ENCODE results near the gene GALNT5.
"Not testable (repeated sequence)": the region's sequence is repeated elsewhere in the genome, so short reads cannot be mapped to it uniquely, and the experiment has no call there.

The GALNT5 gene

GRCh38 chr2:157259386-157259785 lies 1.9 kb downstream of the GALNT5 start:
- H3K9me3 Mint-ChIP-seq, result no peaks in the 10 kb centered on the region
- no peak for ATAC-seq (replicated peaks)
- no peak overlapping the region for H3K27ac Mint-ChIP-seq
- no peaks in the 10 kb centered on the region for H3K27me3 Mint-ChIP-seq
- no peak for DNase-seq
- no peak overlapping the region for H3K4me3 Mint-ChIP-seq
- H3K4me1 Mint-ChIP-seq (ENCODE audit: low read depth in 2 of 2), result peaks cover 0 to 8% of the 10 kb centered on the region in 2 donors
- no peaks in the 10 kb centered on the region for H3K36me3 Mint-ChIP-seq (ENCODE audit: insufficient read depth)

DNA sequence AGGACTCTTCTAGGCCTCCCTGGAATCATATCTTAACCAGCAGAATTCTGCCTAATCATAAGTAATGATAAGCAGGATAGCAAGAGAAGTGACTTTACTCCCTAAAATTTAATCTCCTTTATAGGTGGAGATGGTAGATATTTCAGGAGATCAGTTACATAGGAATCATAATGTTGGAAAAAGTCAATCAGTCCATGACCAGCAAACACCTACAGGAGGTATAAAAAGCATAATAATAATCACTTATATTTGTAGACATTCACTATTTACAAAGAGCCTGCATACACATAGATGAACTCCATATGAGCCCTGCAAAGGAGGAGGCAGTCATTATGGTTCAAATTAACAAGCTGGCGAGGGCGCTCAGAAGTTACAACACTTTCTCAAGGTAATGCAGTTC lies 2.5 kb downstream of the GALNT5 start:
- H3K27me3 Mint-ChIP-seq, result no peaks in the 10 kb centered on the region
- no peak overlapping the region for H3K4me3 Mint-ChIP-seq
- no peaks in the 10 kb centered on the region for H3K9me3 Mint-ChIP-seq
- ATAC-seq (replicated peaks) (no peak), DNase-seq (no peak)
- no peak overlapping the region for H3K27ac Mint-ChIP-seq
- peaks cover 0 to 8% of the 10 kb centered on the region in 2 donors for H3K4me1 Mint-ChIP-seq (ENCODE audit: low read depth in 2 of 2)
- no peaks in the 10 kb centered on the region for H3K36me3 Mint-ChIP-seq (ENCODE audit: insufficient read depth)

DNA sequence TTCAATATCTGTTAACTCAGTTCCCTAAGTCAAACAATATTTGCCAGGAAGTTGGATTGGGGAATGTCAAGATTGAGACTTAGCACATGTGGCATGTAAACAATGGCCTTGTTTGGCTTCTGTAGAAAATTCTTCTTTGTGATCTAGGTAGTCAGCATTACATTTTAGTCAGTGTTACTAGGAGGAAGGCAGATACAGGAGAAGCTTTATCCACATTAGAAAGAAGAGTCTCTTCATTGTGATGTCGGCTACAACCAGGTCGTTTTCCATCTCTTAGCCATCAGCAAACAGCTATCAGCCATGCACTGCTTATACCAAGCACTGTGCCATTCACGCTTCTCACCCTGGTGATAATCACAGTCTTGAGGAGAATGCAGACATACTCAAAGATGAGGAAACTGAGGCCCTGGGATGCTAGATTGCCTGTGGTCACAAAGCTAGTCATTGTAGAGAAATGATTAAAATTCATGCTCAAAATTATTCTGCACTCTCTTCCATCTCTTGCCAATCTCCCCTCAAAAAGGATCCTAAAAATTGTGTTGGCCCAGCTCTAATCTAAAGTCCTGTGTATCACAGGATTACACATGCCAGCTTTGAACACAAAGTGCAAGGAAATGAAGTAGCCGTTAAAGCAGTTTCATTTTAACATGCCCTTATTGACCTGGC lies 3.2 kb downstream of the GALNT5 start:
- H3K27ac Mint-ChIP-seq, result no peak overlapping the region
- no peaks in the 10 kb centered on the region for H3K27me3 Mint-ChIP-seq
- H3K36me3 Mint-ChIP-seq (ENCODE audit: insufficient read depth), result no peaks in the 10 kb centered on the region
- H3K4me3 Mint-ChIP-seq, result no peak overlapping the region
- DNase-seq (no peak), ATAC-seq (replicated peaks) (no peak)
- H3K9me3 Mint-ChIP-seq, result no peaks in the 10 kb centered on the region
- H3K4me1 Mint-ChIP-seq (ENCODE audit: low read depth in 2 of 2), result peaks cover 0 to 8% of the 10 kb centered on the region in 2 donors

DNA sequence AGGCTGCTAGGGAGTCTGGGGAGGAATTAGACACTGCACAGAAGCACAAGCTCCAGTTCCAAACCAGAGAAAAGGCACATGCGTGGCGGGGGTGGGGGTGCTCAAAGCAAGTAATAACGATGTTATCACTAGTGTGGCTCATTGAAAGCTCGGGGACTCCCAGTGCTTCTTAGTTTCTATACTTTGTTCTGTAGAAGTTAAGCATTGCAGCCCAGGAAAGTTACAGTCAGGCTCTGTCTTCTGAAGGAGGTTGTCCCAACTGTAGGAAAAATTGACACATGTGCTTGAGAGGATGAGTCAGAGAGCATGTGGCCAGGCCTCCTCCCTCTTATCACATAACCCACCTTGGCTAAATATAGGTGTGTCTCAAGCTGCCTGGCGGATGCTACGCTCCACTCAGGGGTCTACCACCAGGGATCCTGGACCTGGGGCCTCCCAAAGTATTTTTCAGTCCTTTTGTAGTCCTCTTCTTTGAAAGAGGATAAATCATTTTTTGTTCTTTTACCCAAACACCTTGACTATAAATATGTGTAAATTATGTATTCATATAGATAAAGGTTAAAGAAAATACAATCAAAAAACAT lies 3.8 kb downstream of the GALNT5 start:
- no peaks in the 10 kb centered on the region for H3K27me3 Mint-ChIP-seq
- DNase-seq (no peak), ATAC-seq (replicated peaks) (no peak)
- no peak overlapping the region for H3K4me3 Mint-ChIP-seq
- H3K27ac Mint-ChIP-seq, result no peak overlapping the region
- peaks cover 0 to 8% of the 10 kb centered on the region in 2 donors for H3K4me1 Mint-ChIP-seq (ENCODE audit: low read depth in 2 of 2)
- H3K36me3 Mint-ChIP-seq (ENCODE audit: insufficient read depth), result no peaks in the 10 kb centered on the region
- no peaks in the 10 kb centered on the region for H3K9me3 Mint-ChIP-seq

GRCh38 chr2:157262248-157262647 lies 4.7 kb downstream of the GALNT5 start:
- Mint-ChIP-seq H3K4me3 (no peak overlapping the region), H3K9me3 (no peaks in the 10 kb centered on the region), H3K27me3 (no peaks in the 10 kb centered on the region), H3K4me1 (ENCODE audit: low read depth in 2 of 2) (peaks cover 0 to 8% of the 10 kb centered on the region in 2 donors), H3K36me3 (ENCODE audit: insufficient read depth) (no peaks in the 10 kb centered on the region), H3K27ac (no peak overlapping the region)
- no peak for ATAC-seq (replicated peaks)
- no peak for DNase-seq

- H3K27me3 Mint-ChIP-seq, result no peaks in the 10 kb centered on the region
- H3K9me3 Mint-ChIP-seq, result no peaks in the 10 kb centered on the region
- ATAC-seq (replicated peaks), result no peak
- no peak overlapping the region for H3K27ac Mint-ChIP-seq
- no peak for DNase-seq
- H3K36me3 Mint-ChIP-seq (ENCODE audit: insufficient read depth), result no peaks in the 10 kb centered on the region
- no peak overlapping the region for H3K4me3 Mint-ChIP-seq
- H3K4me1 Mint-ChIP-seq (ENCODE audit: low read depth in 2 of 2), result peaks cover 0 to 8% of the 10 kb centered on the region in 2 donors
These were observed 6.6 kb downstream of the GALNT5 start for GRCh38 chr2:157264099-157264498.

DNA sequence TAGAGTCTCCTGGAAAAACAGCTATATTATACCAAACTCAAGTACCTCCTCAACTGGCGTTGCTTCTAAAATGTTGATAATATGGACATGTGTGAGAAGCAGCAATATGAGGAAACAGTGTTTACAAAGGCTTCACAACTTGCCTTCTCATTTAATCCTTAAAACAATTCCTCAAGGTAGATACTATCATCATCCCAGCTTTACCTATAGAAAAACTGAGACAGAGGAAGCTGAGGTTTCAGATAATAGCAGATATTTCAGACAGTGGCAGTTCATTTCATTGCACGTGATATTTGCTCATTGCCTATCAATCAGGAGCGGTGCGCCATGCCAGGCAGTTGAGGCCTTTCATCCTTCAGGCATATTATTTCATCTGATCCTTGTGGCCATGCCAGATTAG lies 8.3 kb downstream of the GALNT5 start:
- peaks cover 0 to 6% of the 10 kb centered on the region in 2 donors for H3K4me1 Mint-ChIP-seq (ENCODE audit: low read depth in 2 of 2)
- no peaks in the 10 kb centered on the region for H3K36me3 Mint-ChIP-seq (ENCODE audit: insufficient read depth)
- H3K27ac Mint-ChIP-seq, result no peak overlapping the region
- no peak for ATAC-seq (replicated peaks)
- no peak for DNase-seq
- no peak overlapping the region for H3K4me3 Mint-ChIP-seq
- H3K27me3 Mint-ChIP-seq, result peaks cover 0 to 8% of the 10 kb centered on the region in 2 donors
- H3K9me3 Mint-ChIP-seq, result no peaks in the 10 kb centered on the region

DNA sequence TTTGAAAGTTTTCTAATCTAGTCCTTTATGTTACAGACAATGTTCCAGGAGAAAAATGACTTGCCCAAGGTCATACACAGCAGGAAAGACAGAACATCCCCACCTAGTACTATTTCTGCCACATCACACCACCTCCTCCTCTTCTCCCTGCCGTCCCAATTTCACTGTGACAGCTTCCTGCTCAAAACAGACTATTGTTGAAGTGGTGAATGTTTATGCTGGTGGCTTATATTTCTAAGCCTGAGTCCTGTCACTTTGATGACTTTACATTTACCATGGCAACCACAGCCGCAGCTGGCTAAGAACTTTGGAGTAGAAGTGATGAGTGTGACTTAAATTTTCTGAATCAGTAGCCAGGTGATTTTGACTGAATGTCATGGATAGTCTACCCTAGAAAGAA lies 10.0 kb downstream of the GALNT5 start:
- H3K4me3 Mint-ChIP-seq, result no peak overlapping the region
- H3K27ac Mint-ChIP-seq, result no peak overlapping the region
- H3K36me3 Mint-ChIP-seq (ENCODE audit: insufficient read depth), result no peaks in the 10 kb centered on the region
- H3K27me3 Mint-ChIP-seq, result peaks cover 0 to 14% of the 10 kb centered on the region in 2 donors
- ATAC-seq (replicated peaks) (no peak), DNase-seq (no peak)
- no peaks in the 10 kb centered on the region for H3K9me3 Mint-ChIP-seq
- H3K4me1 Mint-ChIP-seq (ENCODE audit: low read depth in 2 of 2), result no peaks in the 10 kb centered on the region

GRCh38 chr2:157269060-157269459 lies 11.6 kb downstream of the GALNT5 start:
- Mint-ChIP-seq H3K9me3 (no peaks in the 10 kb centered on the region), H3K36me3 (ENCODE audit: insufficient read depth) (no peaks in the 10 kb centered on the region), H3K27me3 (peaks cover 0 to 14% of the 10 kb centered on the region in 2 donors), H3K4me1 (ENCODE audit: low read depth in 2 of 2) (no peaks in the 10 kb centered on the region), H3K27ac (no peak overlapping the region), H3K4me3 (no peak overlapping the region)
- no peak for ATAC-seq (replicated peaks)
- no peak for DNase-seq

GRCh38 chr2:157269922-157270321 lies 12.4 kb downstream of the GALNT5 start:
- no peak for DNase-seq
- peaks cover 7 to 20% of the 10 kb centered on the region in 2 donors for H3K27me3 Mint-ChIP-seq

GRCh38 chr2:157271590-157272203 lies 14.2 kb downstream of the GALNT5 start:
- Mint-ChIP-seq H3K4me1 (ENCODE audit: low read depth in 2 of 2) (no peaks in the 10 kb centered on the region), H3K36me3 (ENCODE audit: insufficient read depth) (no peaks in the 10 kb centered on the region), H3K4me3 (no peak overlapping the region), H3K27ac (no peak overlapping the region), H3K9me3 (peaks cover 0 to 2% of the 10 kb centered on the region in 2 donors), H3K27me3 (peaks cover 24 to 38% of the 10 kb centered on the region in 2 donors)
- DNase-seq (no peak), ATAC-seq (replicated peaks) (no peak)

More at GRCh38 chr2:157269922-157270321, 12.4 kb downstream of the GALNT5 start:
- no peak overlapping the region for H3K4me3 Mint-ChIP-seq
- peaks cover 0 to 2% of the 10 kb centered on the region in 2 donors for H3K9me3 Mint-ChIP-seq
- H3K27ac Mint-ChIP-seq, result no peak overlapping the region
- no peaks in the 10 kb centered on the region for H3K36me3 Mint-ChIP-seq (ENCODE audit: insufficient read depth)
- no peaks in the 10 kb centered on the region for H3K4me1 Mint-ChIP-seq (ENCODE audit: low read depth in 2 of 2)
- no peak for ATAC-seq (replicated peaks)

GRCh38 chr2:157279311-157279710 lies 21.8 kb downstream of the GALNT5 start:
- H3K4me1 Mint-ChIP-seq (ENCODE audit: low read depth in 2 of 2); ATAC-seq (replicated peaks); H3K4me3 Mint-ChIP-seq; DNase-seq; H3K27ac Mint-ChIP-seq; H3K9me3 Mint-ChIP-seq; H3K36me3 Mint-ChIP-seq (ENCODE audit: insufficient read depth): not testable (repeated sequence)
- H3K27me3 Mint-ChIP-seq, result peaks cover 66 to 84% of the 10 kb centered on the region in 2 donors

- Mint-ChIP-seq H3K36me3 (ENCODE audit: insufficient read depth) (no peaks in the 10 kb centered on the region), H3K4me3 (no peak overlapping the region), H3K27ac (no peak overlapping the region), H3K27me3 (peaks cover 46 to 68% of the 10 kb centered on the region in 2 donors), H3K4me1 (ENCODE audit: low read depth in 2 of 2) (no peaks in the 10 kb centered on the region), H3K9me3 (no peaks in the 10 kb centered on the region)
- ATAC-seq (replicated peaks) (no peak), DNase-seq (no peak)
These were observed 23.8 kb downstream of the GALNT5 start for GRCh38 chr2:157281316-157281715.

- ATAC-seq (replicated peaks) (no peak), DNase-seq (no peak)
- Mint-ChIP-seq H3K4me3 (no peak overlapping the region), H3K27me3 (peaks cover 36 to 56% of the 10 kb centered on the region in 2 donors), H3K4me1 (ENCODE audit: low read depth in 2 of 2) (no peaks in the 10 kb centered on the region), H3K9me3 (no peaks in the 10 kb centered on the region), H3K36me3 (ENCODE audit: insufficient read depth) (no peaks in the 10 kb centered on the region), H3K27ac (no peak overlapping the region)
These were observed 26.0 kb downstream of the GALNT5 start for GRCh38 chr2:157283468-157283867.
